ENCODE data around the gene ITM2B.

Gene ITM2B

DNA sequence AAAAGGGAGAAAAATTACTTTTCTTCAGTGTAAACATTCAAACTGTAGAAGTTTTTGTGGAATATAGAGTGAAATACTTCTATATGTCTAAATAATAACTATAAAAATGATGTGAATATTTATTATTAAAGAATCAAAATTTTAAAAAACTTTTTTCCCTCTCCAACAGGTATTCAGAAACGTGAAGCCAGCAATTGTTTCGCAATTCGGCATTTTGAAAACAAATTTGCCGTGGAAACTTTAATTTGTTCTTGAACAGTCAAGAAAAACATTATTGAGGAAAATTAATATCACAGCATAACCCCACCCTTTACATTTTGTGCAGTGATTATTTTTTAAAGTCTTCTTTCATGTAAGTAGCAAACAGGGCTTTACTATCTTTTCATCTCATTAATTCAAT is 28.0 kb downstream of the ITM2B start:
- no peak for DNase-seq (ENCODE audit: low read depth in 2 of 2)

DNA sequence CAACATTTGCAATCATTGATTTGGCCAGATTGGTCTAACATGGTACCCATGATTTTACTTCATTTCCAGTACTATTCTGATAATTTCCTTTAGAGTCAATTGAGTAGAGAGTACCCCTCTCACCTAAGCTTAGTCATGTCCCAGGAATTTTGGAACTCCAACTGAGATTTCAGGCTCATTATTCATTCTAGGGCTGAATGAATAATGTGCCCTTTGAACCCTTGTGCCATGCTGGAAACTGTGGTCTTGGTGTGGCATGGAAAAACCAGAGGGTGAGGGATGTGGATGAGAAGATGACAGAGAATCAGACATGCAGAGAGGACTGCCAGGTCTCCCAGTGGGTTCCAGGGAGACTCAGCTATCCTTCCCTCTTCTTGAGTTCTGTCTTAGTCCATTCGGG is 30.2 kb downstream of the ITM2B start:
- no peak for DNase-seq (ENCODE audit: low read depth in 2 of 2)

DNA sequence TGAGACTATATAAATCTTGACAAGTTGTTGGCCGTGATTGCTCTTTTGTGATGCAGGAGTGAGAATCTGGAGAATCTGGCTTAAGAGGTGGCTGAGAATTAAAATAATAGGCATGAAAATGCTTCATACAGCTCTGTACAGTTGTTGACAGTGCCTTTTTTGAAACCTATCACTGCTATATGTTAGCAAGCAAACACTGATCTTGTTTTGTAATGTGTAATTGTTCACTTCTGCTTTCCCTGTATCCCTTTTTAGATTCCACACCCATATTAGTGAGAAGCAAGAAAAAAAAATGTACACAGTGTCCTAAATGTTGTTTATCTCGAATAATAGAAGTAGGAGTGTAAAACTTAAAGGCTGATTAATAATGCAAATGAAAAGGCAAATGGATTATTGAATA is 31.1 kb downstream of the ITM2B start:
- no peak for DNase-seq (ENCODE audit: low read depth in 2 of 2)

DNA sequence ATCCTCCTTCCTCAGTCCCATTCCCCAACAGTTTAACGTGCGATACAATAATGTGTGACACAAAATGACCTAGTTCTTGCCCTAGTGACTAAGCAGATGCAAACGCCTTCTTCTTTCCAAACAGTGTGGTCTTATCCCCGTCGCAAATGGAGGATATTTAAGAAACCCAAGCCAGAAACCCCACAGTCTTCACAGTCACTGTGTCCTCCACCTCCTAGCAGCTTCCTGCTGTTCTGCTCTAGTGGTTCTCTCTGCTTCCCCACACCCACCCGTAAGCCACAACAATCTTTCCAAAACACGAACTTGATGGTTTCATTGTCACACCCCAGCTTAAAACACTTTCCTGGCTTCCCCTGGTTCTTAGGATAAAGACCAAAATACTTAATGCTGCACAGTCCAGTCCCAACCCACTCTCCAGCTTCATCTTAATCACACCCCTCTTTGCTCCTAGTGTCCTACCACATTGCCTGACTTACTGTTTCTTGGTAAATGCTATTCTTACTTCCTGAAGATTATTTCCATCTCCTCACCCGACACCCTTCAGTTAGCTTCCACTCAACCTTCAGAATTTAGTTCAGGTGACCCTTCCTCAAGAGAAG is 32.3 kb downstream of the ITM2B start:
- peak in 1 of 2 experiments; percentile 17 for DNase-seq (ENCODE audit: low read depth in 2 of 2)

DNA sequence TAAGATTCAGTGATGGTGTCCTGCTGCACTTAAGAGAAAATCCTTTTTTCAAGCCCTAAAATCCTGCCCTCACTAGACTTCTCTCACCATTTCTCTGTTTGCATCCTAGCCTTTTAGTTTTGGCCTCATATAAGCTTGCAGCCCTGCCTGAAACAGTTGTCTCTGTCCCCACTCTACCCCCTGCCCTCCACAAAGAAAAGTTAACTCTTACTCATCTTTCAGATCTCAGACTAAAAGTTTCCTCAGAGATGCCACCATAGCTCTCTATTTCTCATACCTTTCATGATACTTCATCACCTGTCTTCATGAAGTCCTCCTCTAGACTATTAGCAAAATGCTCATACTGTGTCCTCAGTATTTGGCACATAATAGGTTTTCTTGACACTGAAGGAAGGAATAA is 33.1 kb downstream of the ITM2B start:
- no peak for DNase-seq (ENCODE audit: low read depth in 2 of 2)

DNA sequence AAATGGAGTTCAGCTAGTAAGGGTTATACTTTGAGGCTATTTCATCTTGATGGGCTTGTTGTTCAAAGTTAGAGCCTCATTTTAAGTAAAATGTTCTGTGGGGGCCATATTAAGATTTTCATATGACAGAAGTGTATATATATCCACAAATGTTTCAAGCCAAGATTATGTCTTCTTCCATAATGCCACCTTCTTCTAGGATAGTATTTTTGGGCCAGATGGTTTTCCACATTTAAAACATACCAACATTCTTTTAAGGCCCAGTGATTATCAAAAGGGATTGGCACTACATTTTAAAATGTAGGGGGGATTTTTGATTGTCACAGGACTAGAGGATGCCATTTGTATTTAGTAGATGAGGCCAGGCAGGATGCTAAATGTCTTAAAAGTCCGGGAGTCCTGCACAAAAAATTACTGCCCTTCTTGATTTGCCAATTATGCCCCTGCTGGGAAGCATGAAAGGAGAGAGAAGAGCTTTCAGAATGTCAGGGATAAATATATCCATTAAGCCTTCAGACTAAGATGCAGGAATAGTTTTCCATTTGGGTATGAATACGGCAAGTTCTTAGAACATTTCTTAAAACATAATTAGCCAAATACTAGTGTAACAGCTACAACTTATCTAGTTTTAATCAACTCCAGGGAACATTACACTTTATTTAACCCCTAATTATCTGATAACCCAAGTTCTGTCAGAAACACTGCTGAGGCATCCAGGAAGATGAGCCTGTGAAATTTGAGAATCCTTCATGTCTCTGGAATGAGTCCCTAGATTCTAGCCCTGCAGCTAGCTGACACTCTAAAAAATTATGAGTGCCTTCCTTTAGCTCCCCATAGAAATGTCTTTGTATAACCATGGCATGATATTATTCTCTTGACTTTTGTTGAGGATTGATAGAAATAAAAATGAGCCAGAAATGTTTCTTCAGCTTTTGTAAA is 34.0 kb downstream of the ITM2B start:
- DNase-seq (ENCODE audit: low read depth in 2 of 2) = no peak

DNA sequence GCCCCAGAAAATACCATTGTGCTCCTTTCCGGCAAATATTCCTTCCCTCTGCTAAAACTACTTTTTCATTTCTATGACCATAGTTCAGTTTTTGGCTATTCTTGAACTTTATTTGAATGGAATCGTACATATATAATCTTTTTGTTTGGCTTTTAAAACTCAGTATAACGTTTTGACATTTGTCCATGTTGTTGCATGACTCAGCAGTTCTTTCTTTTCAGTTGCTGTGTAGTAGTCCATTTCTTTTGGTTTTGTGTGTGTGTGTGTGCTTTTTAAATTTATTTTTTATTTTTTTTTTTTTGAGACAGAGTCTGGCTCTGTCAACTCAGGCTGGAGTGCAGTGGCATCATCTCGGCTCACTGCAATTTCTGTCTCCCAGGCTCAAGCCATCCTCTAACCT is 35.0 kb downstream of the ITM2B start:
- DNase-seq (ENCODE audit: low read depth in 2 of 2) = no peak

DNA sequence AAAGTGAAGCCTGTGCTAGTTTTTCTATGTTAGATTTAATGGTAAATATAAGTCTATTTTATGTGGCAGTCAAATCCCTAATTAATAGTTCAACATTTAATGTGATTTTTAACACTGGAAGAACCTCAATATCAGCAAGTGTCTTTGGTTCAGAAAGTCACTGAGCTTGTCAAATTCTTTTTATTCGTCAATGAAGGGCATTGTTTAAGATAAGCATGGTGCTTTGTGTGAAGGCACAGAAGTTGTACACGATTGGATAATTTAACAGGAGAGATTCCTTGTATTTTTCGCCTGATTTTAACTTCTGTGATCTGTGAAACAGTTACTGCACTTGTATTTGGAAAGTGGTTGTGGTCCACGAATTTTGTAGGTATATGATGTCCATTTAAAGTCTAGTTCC is 40.3 kb downstream of the ITM2B start:
- no peak for DNase-seq (ENCODE audit: low read depth in 2 of 2)

DNA sequence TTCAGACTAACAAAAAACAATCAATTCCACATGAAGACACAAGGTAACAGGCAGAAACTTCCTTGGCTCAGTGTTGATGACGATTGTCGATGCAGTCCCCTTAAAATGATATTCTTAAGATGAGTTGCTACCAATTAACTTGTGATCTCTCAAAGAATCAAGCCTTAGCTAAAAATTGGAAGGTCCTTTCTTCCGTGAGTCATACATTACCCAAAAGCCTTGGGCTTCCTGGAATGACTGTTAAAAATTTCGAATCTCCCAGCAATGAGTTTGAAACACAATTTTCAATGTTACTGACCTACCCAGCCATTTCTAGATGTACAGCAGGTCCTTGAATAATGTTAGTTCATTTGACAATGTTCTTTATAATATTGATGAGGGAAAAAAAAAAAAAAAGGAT is 42.5 kb downstream of the ITM2B start:
- no peak for DNase-seq (ENCODE audit: low read depth in 2 of 2)

DNA sequence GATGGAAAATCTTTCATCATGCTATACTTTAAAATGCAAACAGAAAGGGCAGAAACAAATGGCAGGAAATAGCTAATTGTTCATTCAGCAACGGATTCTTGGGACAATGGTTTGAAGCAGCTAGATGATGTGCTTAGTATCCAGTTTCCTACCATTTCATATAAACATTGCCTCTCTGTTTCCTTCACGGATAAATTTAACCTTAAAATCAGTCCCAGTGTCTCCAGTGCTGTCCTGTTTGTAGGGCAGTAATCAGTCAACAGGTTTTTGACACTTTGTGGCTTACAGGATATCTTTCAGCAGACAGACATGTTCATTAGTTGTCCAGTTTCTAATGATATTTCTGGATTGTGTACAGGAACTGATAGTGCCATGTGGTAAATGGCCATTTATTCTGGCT is 45.8 kb downstream of the ITM2B start:
- DNase-seq (ENCODE audit: low read depth in 2 of 2) = no peak

DNA sequence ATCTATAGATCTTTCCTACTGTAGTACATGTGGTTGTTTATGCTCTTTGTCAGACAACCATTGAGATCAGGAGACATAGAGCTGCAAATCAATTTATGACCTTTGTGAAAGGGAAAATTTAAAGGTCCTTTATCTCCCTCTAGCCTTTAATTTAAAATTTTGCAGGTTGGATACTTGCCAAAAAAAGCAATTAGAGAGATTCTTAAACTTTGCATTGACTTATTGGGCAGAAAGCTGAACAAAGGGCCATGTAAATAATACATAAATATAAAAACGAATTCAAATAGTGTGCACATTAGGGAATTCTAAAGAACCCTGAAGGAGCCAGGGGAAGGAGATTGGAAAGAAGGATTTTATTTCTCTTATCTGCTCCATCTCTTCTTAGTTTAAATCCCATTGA is 48.5 kb downstream of the ITM2B start:
- DNase-seq (ENCODE audit: low read depth in 2 of 2) = no peak

DNA sequence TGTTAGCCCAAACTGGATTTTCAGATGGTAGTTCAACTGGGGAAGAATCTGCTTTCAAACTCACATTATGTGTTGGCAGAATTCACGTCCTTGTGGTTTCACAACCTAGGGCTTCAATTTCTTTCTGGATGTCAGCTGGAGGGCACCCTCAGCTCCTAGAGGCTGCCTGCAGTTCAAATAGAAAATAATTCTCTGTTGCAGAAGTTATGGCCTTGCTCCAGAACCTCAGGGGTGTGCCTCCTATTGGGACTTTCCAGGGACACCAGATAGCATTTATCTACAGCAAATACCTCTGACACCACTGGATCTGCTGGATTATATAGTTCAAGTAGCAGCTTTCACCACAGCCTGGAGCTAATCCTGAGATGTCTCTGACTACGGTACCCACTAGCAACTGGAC is 58.7 kb downstream of the ITM2B start:
- DNase-seq (ENCODE audit: low read depth in 2 of 2) = no peak

DNA sequence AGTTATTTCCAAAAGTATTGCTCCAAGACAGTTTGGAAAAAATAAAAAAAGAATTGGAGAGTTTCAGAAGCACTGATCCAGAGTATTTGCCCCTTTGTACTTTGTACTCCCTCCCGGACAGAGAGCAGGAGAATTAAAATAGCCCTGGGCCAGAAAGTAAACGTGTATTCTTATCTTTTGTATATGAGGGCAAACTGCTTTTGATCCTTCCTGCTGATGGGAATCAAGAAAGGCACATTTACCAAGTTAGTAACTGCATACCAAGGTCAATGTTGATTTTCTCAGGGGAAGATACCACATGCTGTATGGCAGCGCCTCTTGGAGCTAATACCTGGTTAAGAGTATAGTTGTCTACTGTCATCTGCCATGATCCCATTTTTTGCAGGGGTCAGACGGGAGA is 59.6 kb downstream of the ITM2B start:
- DNase-seq (ENCODE audit: low read depth in 2 of 2) = no peak

DNA sequence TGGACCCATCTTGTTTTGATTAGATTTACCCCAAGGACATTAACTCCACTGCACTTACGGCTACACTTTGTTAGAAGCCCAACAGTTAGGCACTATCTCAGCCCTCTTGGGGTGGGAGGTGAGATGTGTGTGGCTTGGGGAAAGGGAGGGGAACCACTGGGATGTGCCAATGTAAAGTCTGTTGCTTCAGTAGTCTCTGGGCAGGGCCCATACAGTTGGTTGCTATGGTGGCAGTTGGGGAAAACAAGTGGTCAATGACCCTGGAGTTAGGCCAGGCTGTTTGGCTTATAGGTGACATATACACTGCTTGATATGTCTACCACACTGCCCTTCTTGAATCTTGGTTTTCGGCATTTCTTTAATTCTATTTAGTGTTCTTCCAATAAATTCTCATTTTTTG is 61.6 kb downstream of the ITM2B start:
- no peak for DNase-seq (ENCODE audit: low read depth in 2 of 2)

DNA sequence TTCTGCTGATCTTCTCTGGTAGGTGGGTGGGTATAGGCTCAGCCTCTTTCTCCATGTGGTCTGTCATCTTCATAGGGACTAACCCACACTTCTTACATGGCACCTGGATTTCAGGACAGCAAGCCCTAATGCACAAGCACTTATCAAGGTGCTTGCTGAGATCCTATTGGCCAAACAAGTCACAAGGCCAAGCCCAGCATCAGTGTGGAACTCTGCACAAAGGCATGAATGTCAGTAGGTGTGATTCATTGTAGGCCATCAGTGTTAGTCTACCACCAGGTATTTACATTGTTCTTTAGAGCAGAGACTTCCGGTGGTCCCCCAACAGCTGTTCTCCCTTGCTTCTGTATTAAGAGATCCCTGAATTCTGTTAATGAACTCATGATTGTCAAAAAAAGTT is 62.3 kb downstream of the ITM2B start:
- DNase-seq (ENCODE audit: low read depth in 2 of 2) = no peak

DNA sequence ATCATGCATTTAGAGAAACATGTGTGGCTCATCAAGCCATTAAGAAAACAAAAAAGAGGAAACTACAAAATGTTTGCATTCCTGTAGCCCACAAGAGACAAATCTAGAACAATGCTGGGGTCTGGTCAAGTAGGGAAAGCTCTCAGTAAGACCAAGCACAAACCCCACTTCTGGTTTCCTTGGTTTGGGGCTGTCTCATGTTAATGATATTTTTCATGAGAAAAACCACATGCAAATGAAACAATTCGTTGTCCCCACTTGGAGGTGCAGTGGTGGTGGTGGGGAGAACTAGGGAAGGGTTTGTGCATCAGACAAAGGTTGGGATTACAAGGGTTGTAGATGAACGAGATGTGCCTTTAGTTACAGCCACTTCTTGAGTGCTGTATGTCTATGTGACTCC is 63.5 kb downstream of the ITM2B start:
- no peak for DNase-seq (ENCODE audit: low read depth in 2 of 2)

DNA sequence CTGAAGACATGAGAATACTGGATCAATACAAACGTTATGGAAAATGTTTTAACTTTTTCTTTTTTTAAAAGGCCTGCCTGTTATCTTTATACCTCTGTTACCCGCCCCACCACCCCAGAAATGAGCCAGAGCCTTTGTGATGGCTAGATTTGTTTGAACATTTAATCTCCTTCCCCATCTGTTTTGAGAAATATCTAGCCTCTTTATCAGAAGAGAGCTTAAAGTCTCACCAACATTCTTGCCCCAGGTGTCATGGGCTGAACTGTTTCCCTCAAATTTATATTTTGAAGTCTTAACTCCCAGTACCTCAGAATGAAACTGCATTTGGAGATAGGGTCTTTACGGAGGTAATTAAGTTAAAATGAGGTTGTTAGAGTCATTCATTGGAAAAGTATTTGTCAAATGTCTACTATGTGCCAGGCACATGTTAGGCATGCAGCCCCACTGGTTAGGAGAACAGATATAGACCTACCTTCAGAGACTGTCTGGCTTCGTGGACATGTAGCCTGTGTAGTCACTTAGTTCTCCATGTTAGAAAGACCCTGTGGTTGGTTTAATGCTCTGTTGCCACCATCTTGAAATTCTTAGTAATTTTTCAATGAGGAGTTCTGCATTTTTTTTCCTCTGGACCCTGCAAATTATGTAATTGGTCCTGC is 64.3 kb downstream of the ITM2B start:
- DNase-seq (ENCODE audit: low read depth in 2 of 2) = no peak

DNA sequence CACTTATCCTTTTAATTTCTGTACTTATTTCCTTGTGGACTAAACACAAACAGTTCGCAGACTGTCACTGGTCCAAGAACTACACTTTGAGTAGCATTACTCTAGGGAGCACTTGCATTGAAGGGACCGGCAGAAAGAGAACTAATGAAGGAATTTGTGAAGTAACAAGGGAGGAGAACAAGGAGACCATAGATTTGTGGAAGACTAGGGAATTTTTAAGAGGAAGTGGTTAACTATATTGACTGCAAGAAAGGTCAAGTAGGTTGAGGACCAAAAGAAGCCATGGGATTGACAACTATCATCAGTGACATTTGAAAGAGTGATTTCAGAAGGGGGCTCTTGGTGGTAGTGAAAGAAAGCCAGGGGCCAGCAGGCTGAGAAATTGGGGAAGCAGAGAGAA is 66.6 kb downstream of the ITM2B start:
- DNase-seq (ENCODE audit: low read depth in 2 of 2) = no peak

DNA sequence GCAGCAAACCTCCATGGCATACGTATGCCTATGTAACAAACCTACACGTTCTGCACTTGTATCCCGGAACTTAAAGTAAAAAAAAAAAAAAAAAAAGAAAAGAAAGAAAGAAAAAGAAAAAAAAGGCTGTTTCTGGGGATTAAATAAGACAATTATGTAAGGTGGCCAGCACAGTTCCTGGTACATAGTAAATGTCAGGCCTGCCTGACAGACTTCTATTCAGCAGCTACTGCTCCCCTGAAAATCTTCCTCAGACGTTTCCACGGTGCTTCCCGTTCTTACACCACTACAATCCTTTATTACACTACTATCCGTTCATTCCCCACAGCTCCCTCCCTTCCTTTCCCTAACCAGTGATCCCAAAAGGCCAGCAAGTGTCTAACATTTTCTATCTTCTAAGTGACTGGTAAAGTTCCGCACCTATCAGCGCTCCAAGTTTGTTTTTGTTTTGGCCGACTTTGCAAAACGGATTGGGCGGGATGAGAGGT is 69.9 kb downstream of the ITM2B start:
- DNase-seq (ENCODE audit: low read depth in 2 of 2) = no peak

DNA sequence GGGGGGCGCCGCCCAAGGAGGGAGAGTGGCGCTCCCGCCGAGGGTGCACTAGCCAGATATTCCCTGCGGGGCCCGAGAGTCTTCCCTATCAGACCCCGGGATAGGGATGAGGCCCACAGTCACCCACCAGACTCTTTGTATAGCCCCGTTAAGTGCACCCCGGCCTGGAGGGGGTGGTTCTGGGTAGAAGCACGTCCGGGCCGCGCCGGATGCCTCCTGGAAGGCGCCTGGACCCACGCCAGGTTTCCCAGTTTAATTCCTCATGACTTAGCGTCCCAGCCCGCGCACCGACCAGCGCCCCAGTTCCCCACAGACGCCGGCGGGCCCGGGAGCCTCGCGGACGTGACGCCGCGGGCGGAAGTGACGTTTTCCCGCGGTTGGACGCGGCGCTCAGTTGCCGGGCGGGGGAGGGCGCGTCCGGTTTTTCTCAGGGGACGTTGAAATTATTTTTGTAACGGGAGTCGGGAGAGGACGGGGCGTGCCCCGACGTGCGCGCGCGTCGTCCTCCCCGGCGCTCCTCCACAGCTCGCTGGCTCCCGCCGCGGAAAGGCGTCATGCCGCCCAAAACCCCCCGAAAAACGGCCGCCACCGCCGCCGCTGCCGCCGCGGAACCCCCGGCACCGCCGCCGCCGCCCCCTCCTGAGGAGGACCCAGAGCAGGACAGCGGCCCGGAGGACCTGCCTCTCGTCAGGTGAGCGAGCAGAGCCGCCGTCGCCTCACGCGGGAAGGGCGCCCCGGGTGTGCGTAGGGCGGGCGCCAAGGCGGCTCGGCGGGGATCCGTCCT is 70.5 kb downstream of the ITM2B start, which contains the start of gene RB1:
RB1 (plus strand) TSS at position 393 of the 784 bp plus-strand sequence; CDS start at position 555, 162 bp downstream.
- peak; percentile 81 to 87 for DNase-seq (ENCODE audit: low read depth in 2 of 2)

DNA sequence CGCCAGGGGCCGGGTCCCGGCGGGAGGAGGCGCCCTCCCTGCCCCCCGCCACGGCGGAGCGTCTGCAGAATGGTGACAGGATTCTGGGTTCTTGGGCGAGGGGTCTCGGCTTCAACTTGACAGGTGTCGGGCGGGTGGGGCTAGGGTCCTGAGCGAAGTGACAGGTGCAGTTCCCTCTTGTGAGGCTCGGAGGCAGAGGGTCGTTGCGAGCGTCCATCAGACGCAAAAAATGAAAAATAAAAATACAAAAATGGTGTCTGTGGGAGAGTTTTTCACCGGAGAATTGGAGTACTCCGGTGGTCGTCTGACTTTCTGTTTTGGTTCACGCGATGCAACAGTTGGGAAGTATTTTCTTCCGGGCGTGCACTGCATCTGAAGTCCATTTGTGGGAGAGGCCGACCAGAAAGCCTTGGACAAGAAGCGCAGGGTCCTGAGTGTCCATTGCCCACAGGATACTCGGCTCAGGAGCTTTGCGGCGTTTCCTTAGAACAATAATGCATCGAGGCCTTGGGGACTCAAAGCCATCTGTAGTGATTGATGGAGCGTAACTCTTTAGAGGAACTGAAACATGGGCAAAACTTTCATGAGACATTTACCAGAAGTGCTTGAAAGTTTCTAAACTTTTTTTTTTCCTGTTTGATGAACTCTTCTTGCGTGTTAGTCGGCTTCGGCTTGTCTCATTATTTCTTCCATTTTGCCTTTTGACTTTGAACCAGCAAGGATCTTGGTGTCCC is 71.3 kb downstream of the ITM2B start:
- no peak for DNase-seq (ENCODE audit: low read depth in 2 of 2)
